Jurkat, Clone E6-1 (cell line): ENCODE data around the gene TNFRSF21.
A peak's percentile ranks its signal among the peaks of the same experiment; 100 is the strongest.

ENCODE experiments used
- DNase-seq: peaks from one replicate; pipeline ENCODE4 v3.0.0-alpha.2; 2011; ENCODE audit warnings: low read depth, low spot score
- H3K4me3 ChIP-seq: 2 replicates; pipeline ENCODE4 v1.5.1; 2011; ENCODE audit warnings: mild to moderate bottlenecking, low read length, control low read depth, moderate library complexity

TNFRSF21 gene

DNA sequence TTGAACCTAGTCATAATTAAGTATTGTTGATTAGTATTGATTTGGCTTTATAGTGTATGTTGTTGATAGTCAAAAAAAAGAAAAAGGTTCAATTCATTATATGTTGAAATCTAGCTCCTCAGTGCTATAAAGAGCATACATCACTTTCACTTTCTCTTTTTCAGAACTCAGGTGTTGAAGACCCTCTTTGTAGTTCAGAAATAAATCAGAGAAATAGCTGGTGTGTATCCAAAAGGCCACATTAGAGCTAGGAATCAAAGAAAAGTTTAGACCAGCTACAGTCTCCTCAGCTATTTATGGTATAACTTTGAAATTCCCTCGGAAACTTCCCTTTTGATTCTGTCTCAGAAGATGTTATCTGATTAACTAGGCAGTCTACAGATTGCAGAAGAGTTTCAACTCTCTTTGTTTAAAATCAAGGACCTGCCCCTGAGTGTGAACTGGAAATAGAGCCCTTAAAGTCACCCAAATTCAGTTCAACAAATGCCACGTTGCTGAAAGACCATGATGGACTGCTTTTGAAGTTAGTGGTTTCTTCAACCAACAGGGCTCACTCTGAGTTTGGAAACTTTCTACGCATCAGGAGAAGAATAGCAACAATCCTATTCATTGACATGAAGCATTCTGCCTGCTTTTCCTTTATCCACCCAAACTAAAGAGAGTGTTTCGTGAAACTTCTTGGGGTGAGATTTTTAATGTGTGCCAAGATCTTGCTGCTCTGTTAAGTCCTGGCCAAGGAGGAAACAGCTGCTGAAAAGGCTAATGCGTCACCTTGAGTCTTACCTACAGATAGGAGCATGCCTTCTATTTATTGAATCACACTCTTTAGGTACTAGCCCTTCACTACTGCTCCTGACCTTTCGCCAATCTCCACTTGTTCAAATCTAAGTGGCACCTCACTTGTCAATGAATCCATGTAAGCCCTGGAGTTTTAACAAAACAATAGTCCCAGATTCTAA lies 111.7 kb downstream of the TNFRSF21 start:
- H3K4me3 ChIP-seq, result peak overlapping the region; percentile 40
- peak; percentile 70 for DNase-seq

DNA sequence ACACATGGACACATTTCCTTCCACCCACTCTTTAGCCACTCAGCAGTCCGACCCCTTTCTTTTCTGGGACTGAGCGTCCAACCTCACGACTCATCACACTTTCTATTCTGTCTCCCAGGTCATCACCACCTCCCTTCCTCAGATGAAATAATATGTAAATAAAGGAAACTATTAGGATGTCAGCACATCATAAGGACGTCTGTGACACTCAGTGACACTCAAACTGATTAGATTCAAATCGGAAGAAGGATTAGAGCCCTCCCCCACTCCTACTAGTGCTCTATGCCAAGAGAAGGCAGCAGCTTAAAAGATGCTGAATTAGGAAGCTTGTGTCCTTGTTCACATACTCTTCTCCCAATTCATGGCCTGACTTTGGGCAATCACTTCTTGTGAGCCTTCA lies 113.6 kb downstream of the TNFRSF21 start:
- DNase-seq, result no peak
- no peak overlapping the region for H3K4me3 ChIP-seq

DNA sequence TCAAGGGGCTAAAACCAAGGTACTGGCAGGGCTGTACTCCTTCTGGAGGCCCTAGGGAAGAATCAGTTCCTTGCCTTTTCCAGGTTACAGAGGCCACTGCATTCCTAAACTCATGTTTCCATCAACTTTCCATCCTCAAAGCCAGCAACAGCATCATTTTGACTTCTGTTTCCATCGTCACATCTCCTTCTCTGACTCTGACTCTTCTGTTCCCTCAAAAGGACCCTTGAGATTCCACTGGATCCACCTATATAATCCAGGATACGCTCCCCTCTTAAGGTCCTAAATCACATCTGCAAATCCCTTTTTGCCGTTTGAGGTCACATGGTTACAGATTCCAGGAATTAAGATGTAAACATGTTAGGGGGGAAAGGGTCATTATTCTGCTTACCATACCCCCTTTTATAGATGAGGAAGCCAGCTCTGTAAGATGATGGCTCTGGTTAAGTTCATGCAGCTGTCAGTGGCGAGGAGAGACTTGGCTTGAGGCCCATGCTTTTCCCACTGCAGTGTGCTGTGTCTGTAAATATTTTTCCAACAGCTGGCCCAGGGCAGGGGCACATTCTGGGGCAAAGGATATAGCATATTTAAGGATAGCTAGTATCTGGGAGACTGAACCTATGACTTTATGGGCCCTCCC lies 114.6 kb downstream of the TNFRSF21 start:
- DNase-seq, result no peak
- no peak overlapping the region for H3K4me3 ChIP-seq

DNA sequence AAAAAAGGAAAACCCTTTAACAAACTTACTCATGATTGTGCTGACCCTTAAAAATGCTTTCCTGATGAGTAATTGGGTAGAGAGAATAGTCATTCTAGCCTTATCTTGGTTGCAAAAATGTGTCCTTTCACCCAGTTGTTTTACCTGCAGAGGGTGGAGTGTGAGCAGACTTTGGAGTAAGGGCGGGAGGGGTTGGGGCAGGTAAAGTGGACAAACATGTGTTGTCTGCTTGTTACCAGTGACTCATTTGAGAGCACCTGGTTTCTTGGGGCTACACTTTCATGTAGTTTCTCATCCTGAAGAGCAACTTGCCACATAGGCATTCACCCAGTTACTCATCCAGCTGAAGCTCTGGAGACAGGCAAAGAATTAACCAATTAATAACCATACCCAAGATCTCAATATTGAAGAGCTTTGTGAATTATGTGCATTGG lies 121.1 kb downstream of the TNFRSF21 start:
- no peak overlapping the region for H3K4me3 ChIP-seq
- no peak for DNase-seq

DNA sequence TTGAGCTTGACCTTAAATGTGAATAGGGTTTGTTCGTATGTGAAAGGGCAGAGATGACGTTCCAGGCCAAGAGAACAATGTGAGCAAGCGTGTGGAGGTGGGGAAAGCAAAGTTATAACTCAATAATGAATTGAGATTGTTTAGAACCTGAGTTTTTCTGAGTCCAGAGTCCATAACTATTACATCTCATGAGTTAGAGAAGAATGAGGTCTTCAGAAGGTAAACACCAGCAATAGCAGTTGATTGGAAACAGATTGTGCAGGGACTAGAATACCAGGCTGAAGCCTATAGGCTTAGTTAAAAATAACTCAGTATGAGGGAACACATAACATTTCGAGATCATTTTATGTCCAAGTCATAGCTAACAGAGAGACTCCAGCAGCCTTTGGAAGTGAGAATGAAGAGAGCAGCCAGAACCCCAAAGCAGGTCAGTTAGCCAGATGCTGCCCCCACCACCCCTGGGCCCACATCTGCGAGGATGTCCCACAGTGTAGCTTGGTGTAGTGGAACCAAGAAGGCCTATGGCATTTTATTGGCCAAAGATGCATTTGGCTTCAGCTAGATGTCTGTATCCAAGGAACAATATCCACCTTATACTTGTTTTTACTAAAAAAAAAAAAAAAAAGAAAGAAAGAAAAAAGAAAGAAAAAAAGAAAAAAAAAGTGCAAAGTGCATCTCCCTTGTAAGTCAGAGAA lies 121.7 kb downstream of the TNFRSF21 start:
- no peak for DNase-seq
- no peak overlapping the region for H3K4me3 ChIP-seq

DNA sequence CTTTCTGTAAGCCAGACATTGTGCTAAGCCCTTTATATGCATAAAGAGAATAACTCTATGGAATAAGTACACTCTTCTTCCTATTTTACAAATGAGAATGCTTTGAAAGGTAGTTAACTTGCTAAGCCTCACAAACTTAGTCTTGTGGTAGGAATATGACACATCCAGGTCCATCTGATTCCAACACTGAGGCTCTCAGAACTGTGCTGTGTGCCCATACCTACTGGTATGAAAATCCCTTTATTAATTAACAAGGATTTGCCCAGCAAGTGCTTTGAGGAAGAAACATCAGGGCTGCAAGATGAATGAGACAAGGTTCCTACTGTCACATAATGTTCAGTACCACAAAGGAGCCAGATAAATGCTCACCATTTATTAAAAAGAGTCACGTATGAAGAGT lies 122.6 kb downstream of the TNFRSF21 start:
- DNase-seq, result no peak
- H3K4me3 ChIP-seq, result no peak overlapping the region

DNA sequence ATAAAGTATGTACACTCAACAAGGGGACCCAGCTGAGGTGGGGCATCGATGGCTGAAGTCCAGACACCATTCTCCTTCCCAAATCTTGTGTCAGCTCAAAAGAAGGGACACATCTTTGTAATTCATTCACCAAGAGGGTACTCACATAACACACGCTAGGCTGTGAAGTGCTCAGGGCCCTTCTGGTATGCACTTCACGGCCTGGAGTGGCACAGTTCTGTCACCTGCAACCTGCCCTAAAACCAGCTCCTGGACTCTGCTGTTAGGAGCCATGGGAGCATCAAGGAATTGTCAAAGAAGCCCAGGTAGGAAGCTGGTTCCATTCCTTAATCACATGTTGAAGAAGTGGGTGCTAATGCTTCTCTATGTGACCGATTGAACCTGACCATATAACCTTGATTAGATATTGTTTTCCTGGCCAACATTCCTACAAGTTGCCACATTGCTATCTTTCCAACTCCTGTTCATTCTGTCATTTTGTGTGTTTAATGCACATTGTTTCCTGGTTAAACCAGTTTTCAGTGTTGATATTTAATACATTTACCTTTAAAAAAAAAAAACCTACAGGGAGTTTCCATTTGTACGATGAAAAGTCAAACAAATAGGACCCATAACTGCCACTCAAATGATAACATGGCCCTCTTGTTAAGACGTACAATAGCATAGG lies 127.3 kb downstream of the TNFRSF21 start:
- no peak for DNase-seq
- H3K4me3 ChIP-seq, result no peak overlapping the region

DNA sequence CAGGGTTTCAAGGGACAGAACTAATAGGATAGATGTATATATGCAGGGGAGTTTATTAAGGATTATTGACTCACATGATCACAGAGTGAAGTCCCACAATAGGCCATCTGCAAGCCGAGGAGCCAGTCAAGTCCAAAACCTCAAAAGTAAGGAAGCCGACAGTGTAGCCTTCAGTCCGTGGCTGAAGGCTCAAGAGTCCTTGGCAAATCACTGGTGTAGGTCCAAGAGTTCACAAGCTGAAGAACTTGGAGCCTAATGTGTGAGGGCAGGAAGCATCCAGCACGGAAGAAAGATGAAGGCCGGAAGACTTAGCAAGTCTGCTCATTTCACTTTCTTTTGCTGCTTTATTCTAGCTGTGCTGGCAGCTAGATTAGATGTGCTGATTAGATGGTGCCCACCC lies 128.0 kb downstream of the TNFRSF21 start:
- no peak for DNase-seq
- H3K4me3 ChIP-seq, result no peak overlapping the region
